ENCODE results near the gene CREBBP.
"Not testable (repeated sequence)": the region's sequence is repeated elsewhere in the genome, so short reads cannot be mapped to it uniquely, and the experiment has no call there.

Gene CREBBP

DNA sequence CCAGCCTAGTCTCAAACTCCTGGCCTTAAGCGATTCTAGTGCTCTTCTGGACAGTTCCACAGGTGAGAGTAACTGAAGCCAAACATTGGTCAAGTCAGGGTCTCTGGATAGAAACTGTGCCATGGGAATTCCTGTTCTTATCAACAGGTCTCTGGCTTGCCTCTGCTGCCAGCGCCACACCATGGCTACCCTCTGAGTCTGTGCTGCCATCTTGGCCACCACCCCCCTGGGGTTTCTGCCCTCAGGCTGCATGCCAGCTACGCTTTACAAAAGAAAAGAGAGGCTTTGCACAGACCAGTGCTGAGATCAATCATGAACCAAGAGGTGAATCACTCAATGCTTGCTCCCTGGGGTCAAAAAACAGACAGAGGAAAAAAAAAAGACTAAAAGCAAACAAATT lies 24.4 kb upstream of the CREBBP start:
- no peaks in the 10 kb centered on the region for H3K9me3 ChIP-seq (ENCODE audit: insufficient read depth, low read length)
- DNase-seq (ENCODE audit: low read depth, low spot score) = no peak
- no peak overlapping the region for H3K9ac ChIP-seq (ENCODE audit: insufficient read length, low read depth)
- H3K4me1 ChIP-seq (ENCODE audit: insufficient read depth, insufficient read length) = peaks cover 10% of the 10 kb centered on the region
- H3K4me3 ChIP-seq (ENCODE audit: insufficient read length, low read depth) = no peak overlapping the region
- H3K27me3 ChIP-seq (ENCODE audit: insufficient read depth, insufficient read length) = no peaks in the 10 kb centered on the region
- TF ChIP-seq ZNF274 (IDR thresholded peaks at IDR 0.05; ENCODE audit: low read depth, low read length) (no peak), YY1 (IDR thresholded peaks at IDR 0.05; ENCODE audit: insufficient read depth, insufficient read length) (no peak), SUZ12 (IDR thresholded peaks at IDR 0.05; ENCODE audit: extremely low read depth, insufficient read depth, insufficient read length) (no peak)
- H3K36me3 ChIP-seq (ENCODE audit: insufficient read depth, insufficient read length, low read length) = no peaks in the 10 kb centered on the region

DNA sequence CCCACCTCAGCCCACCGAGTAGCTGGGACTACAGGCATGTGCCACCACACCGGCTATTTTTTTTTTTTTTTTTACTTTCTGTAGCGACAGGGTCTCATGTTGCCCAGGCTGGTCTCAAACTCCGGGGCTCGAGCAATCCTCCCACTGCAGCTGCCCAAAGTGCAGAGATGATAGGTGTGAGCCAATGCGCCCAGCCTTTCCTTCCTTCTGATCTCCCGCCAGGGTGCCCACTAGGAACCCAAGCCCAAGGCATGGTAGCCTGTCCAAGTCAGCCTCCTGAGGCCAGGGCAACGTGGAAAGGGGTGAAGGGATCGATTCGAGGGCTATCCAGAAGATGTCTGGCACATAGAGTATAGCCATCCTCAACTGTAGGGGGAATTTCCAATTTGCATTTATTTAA lies 9.6 kb upstream of the CREBBP start:
- Histone ChIP-seq H3K9me3 (ENCODE audit: insufficient read depth, low read length) (peaks cover 4% of the 10 kb centered on the region; the same call in 1 of the 2 replicates), H3K36me3 (ENCODE audit: insufficient read depth, insufficient read length, low read length) (no peaks in the 10 kb centered on the region), H3K4me3 (ENCODE audit: insufficient read length, low read depth) (no peak overlapping the region), H3K9ac (ENCODE audit: insufficient read length, low read depth) (no peak overlapping the region), H3K4me1 (ENCODE audit: insufficient read depth, insufficient read length) (no peaks in the 10 kb centered on the region), H3K27me3 (ENCODE audit: insufficient read depth, insufficient read length) (no peaks in the 10 kb centered on the region)
- DNase-seq (ENCODE audit: low read depth, low spot score) = no peak
- TF ChIP-seq SUZ12 (IDR thresholded peaks at IDR 0.05; ENCODE audit: extremely low read depth, insufficient read depth, insufficient read length) (no peak), ZNF274 (IDR thresholded peaks at IDR 0.05; ENCODE audit: low read depth, low read length) (no peak), YY1 (IDR thresholded peaks at IDR 0.05; ENCODE audit: insufficient read depth, insufficient read length) (no peak)

DNA sequence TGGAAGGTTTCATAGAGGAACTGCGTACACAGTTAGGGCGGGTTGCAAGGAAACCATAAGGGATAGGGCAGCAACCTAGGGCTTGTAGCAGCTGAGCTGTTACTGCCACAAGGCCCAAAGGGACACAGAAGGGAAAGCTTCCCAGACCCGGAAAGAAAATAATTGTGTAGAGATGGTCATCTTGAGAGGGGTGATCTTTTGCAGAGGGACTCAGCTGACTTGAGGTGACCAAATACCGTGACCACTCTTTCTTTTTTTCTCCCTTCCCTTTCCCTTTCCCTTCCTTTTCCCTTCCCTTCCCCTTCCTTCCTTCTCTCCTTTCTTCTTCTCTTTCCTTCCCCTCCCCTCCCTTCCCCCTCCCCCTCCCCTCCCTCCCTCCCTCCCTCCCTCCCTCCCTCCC lies 8.5 kb upstream of the CREBBP start:
- no peaks in the 10 kb centered on the region for H3K27me3 ChIP-seq (ENCODE audit: insufficient read depth, insufficient read length)
- TF ChIP-seq SUZ12 (IDR thresholded peaks at IDR 0.05; ENCODE audit: extremely low read depth, insufficient read depth, insufficient read length) = no peak
- TF ChIP-seq ZNF274 (IDR thresholded peaks at IDR 0.05; ENCODE audit: low read depth, low read length) = no peak
- TF ChIP-seq YY1 (IDR thresholded peaks at IDR 0.05; ENCODE audit: insufficient read depth, insufficient read length) = no peak
- no peak for DNase-seq (ENCODE audit: low read depth, low spot score)
- H3K9ac ChIP-seq (ENCODE audit: insufficient read length, low read depth) = no peak overlapping the region
- no peaks in the 10 kb centered on the region for H3K36me3 ChIP-seq (ENCODE audit: insufficient read depth, insufficient read length, low read length)
- no peaks in the 10 kb centered on the region for H3K9me3 ChIP-seq (ENCODE audit: insufficient read depth, low read length)
- H3K4me1 ChIP-seq (ENCODE audit: insufficient read depth, insufficient read length) = no peaks in the 10 kb centered on the region
- H3K4me3 ChIP-seq (ENCODE audit: insufficient read length, low read depth) = no peak overlapping the region

DNA sequence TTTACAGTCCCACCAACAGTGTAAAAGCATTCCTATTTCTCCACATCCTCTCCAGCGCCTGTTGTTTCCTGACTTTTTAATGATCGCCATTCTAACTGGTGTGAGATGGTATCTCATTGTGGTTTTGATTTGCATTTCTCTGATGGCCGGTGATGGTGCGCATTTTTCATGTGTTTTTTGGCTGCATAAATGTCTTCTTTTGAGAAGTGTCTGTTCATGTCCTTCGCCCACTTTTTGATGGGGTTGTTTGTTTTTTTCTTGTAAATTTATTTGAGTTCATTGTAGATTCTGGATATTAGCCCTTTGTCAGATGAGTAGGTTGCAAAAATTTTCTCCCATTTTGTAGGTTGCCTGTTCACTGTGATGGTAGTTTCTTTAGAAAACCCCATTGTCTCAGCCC lies 5.5 kb upstream of the CREBBP start:
- not testable (repeated sequence) for H3K4me3 ChIP-seq (ENCODE audit: insufficient read length, low read depth); DNase-seq (ENCODE audit: low read depth, low spot score); H3K9me3 ChIP-seq (ENCODE audit: insufficient read depth, low read length); H3K36me3 ChIP-seq (ENCODE audit: insufficient read depth, insufficient read length, low read length); H3K9ac ChIP-seq (ENCODE audit: insufficient read length, low read depth); H3K27me3 ChIP-seq (ENCODE audit: insufficient read depth, insufficient read length); H3K4me1 ChIP-seq (ENCODE audit: insufficient read depth, insufficient read length)

DNA sequence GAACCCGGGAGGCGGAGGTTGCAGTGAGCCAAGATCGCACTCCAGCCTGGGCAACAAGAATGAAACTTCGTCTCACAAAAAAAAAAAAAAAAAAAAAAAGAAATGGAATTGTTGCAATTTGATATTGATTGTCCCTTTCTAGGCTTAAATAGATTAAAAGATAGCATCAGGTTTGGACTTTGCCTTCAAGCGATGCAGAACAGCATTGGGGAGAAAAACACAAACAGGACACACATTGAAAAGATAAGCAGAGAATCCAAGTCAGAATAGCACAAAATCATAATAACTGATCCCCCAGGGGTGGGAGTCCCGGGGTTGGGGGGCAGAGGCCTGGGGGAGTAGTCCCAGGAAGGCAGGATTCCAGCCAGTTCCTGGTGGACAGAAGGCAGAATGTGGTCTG lies 3.9 kb upstream of the CREBBP start:
- H3K4me3 ChIP-seq (ENCODE audit: insufficient read length, low read depth) = no peak overlapping the region
- DNase-seq (ENCODE audit: low read depth, low spot score) = no peak

DNA sequence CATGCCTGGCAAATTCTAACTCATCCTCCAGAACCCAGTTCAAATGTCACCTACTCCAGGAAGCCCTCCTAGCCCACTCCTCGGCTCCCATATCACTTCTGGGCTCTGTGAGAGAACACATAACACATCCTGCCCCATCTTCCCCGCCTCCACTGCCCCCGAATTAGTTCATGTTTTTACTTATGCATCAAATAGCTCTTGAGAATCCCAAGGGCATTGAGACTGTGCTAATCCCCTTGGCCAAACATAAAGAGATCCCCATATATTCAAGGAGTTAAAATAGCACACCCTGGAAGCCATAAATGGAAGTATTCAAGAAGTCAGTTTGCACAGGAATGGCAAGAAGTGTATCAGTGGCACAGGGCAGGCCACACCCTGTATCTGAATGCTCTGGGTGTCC lies 2.0 kb upstream of the CREBBP start:
- no peak for DNase-seq (ENCODE audit: low read depth, low spot score)
- no peaks in the 10 kb centered on the region for H3K9me3 ChIP-seq (ENCODE audit: insufficient read depth, low read length)
- H3K4me3 ChIP-seq (ENCODE audit: insufficient read length, low read depth) = no peak overlapping the region
- H3K36me3 ChIP-seq (ENCODE audit: insufficient read depth, insufficient read length, low read length) = peaks cover 14% of the 10 kb centered on the region
- no peak for TF ChIP-seq YY1 (IDR thresholded peaks at IDR 0.05; ENCODE audit: insufficient read depth, insufficient read length)
- TF ChIP-seq SUZ12 (IDR thresholded peaks at IDR 0.05; ENCODE audit: extremely low read depth, insufficient read depth, insufficient read length) = no peak
- TF ChIP-seq ZNF274 (IDR thresholded peaks at IDR 0.05; ENCODE audit: low read depth, low read length) = no peak
- H3K27me3 ChIP-seq (ENCODE audit: insufficient read depth, insufficient read length) = no peaks in the 10 kb centered on the region
- peaks cover 5% of the 10 kb centered on the region for H3K4me1 ChIP-seq (ENCODE audit: insufficient read depth, insufficient read length)
- H3K9ac ChIP-seq (ENCODE audit: insufficient read length, low read depth) = no peak overlapping the region

More for the DNA sequence above, 3.9 kb upstream of the CREBBP start:
- peaks cover under 1% of the 10 kb centered on the region for H3K36me3 ChIP-seq (ENCODE audit: insufficient read depth, insufficient read length, low read length)
- no peaks in the 10 kb centered on the region for H3K27me3 ChIP-seq (ENCODE audit: insufficient read depth, insufficient read length)
- H3K4me1 ChIP-seq (ENCODE audit: insufficient read depth, insufficient read length) = peaks cover 5% of the 10 kb centered on the region
- TF ChIP-seq SUZ12 (IDR thresholded peaks at IDR 0.05; ENCODE audit: extremely low read depth, insufficient read depth, insufficient read length) (no peak), ZNF274 (IDR thresholded peaks at IDR 0.05; ENCODE audit: low read depth, low read length) (no peak), YY1 (IDR thresholded peaks at IDR 0.05; ENCODE audit: insufficient read depth, insufficient read length) (no peak)
- no peak overlapping the region for H3K9ac ChIP-seq (ENCODE audit: insufficient read length, low read depth)
- no peaks in the 10 kb centered on the region for H3K9me3 ChIP-seq (ENCODE audit: insufficient read depth, low read length)

DNA sequence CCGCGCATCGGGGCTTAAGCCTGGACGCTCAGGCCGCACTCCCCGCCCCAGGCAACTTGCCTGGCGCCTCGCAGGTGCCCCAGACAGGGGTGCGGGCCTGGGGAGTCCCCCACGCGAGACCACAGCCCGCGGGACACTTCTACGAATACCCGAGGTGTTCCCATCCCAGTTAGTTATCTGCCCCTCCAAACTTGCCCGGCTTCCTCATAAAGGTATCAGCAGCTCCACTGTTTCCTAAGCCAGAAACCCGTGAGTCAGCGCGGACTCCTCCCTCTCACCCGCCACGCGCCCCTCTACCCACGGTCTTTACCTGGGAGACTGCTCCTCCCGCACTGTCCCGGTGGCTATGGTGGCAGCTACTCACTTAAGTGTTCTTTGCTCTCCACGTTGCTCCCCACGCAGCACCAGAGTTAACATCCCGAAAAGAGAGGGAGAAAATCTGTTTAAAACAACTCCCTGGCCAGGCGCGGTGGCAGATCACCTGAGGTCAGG lies 1.0 kb upstream of the CREBBP start:
- no peaks in the 10 kb centered on the region for H3K27me3 ChIP-seq (ENCODE audit: insufficient read depth, insufficient read length)
- H3K9ac ChIP-seq (ENCODE audit: insufficient read length, low read depth) = peak overlapping the region; percentile 95
- DNase-seq (ENCODE audit: low read depth, low spot score) = no peak
- no peak for TF ChIP-seq YY1 (IDR thresholded peaks at IDR 0.05; ENCODE audit: insufficient read depth, insufficient read length)
- no peaks in the 10 kb centered on the region for H3K9me3 ChIP-seq (ENCODE audit: insufficient read depth, low read length)
- peaks cover 20% of the 10 kb centered on the region for H3K36me3 ChIP-seq (ENCODE audit: insufficient read depth, insufficient read length, low read length)
- peaks cover 5% of the 10 kb centered on the region for H3K4me1 ChIP-seq (ENCODE audit: insufficient read depth, insufficient read length)
- peak overlapping the region; percentile 78 for H3K4me3 ChIP-seq (ENCODE audit: insufficient read length, low read depth)
